Measurements from ENCODE around the gene GLRB.
A peak's percentile ranks its signal among the peaks of the same experiment; 100 is the strongest.
"Not testable (repeated sequence)": the region's sequence is repeated elsewhere in the genome, so short reads cannot be mapped to it uniquely, and the experiment has no call there.

GLRB gene

GRCh38 chr4:157048248-157048647 lies 27.7 kb upstream of the GLRB start:
- DNase-seq, result peak; percentile 18
- no peak overlapping the region for H3K27ac ChIP-seq
- in situ Hi-C loops (cut with HindIII; ENCODE audit: low pct_ligation_motif_present, low sequenced_read_pairs), result no loop called here
- no peak overlapping the region for H3K4me3 ChIP-seq (ENCODE audit: low read depth, low read length)
- no peaks in the 10 kb centered on the region for H3K27me3 ChIP-seq (replicated peaks)
- TF ChIP-seq CTCF (IDR thresholded peaks at IDR 0.05; ENCODE audit: low read depth, low read length, missing control alignments), result no peak
- no peaks in the 10 kb centered on the region for H3K36me3 ChIP-seq (replicated peaks)

GRCh38 chr4:157050561-157050960 lies 25.4 kb upstream of the GLRB start:
- no peak for TF ChIP-seq CTCF (IDR thresholded peaks at IDR 0.05; ENCODE audit: low read depth, low read length, missing control alignments)
- H3K27ac ChIP-seq, result no peak overlapping the region
- in situ Hi-C loops (cut with HindIII; ENCODE audit: low pct_ligation_motif_present, low sequenced_read_pairs), result no loop called here
- no peaks in the 10 kb centered on the region for H3K36me3 ChIP-seq (replicated peaks)
- H3K4me3 ChIP-seq (ENCODE audit: low read depth, low read length), result no peak overlapping the region
- DNase-seq, result no peak
- H3K27me3 ChIP-seq (replicated peaks), result no peaks in the 10 kb centered on the region

GRCh38 chr4:157052429-157053040 lies 23.4 kb upstream of the GLRB start:
- Histone ChIP-seq H3K27me3 (replicated peaks) (no peaks in the 10 kb centered on the region), H3K27ac (no peak overlapping the region), H3K4me3 (ENCODE audit: low read depth, low read length) (no peak overlapping the region), H3K36me3 (replicated peaks) (no peaks in the 10 kb centered on the region)
- TF ChIP-seq CTCF (IDR thresholded peaks at IDR 0.05; ENCODE audit: low read depth, low read length, missing control alignments), result no peak
- no peak for DNase-seq
- in situ Hi-C loops (cut with HindIII; ENCODE audit: low pct_ligation_motif_present, low sequenced_read_pairs), result no loop called here

GRCh38 chr4:157057218-157057617 lies 18.7 kb upstream of the GLRB start:
- in situ Hi-C loops (cut with HindIII; ENCODE audit: low pct_ligation_motif_present, low sequenced_read_pairs), result no loop called here
- TF ChIP-seq CTCF (IDR thresholded peaks at IDR 0.05; ENCODE audit: low read depth, low read length, missing control alignments), result no peak
- Histone ChIP-seq H3K27me3 (replicated peaks) (no peaks in the 10 kb centered on the region), H3K36me3 (replicated peaks) (no peaks in the 10 kb centered on the region), H3K4me3 (ENCODE audit: low read depth, low read length) (no peak overlapping the region), H3K27ac (no peak overlapping the region)
- no peak for DNase-seq

GRCh38 chr4:157058899-157059298 lies 17.1 kb upstream of the GLRB start:
- H3K36me3 ChIP-seq (replicated peaks); H3K4me3 ChIP-seq (ENCODE audit: low read depth, low read length); H3K27ac ChIP-seq; in situ Hi-C loops (cut with HindIII; ENCODE audit: low pct_ligation_motif_present, low sequenced_read_pairs); H3K27me3 ChIP-seq (replicated peaks): not testable (repeated sequence)
- DNase-seq, result peak; percentile 53

GRCh38 chr4:157072002-157072401 lies 3.9 kb upstream of the GLRB start:
- DNase-seq, result no peak
- in situ Hi-C loops (cut with HindIII; ENCODE audit: low pct_ligation_motif_present, low sequenced_read_pairs), result no loop called here
- no peak overlapping the region for H3K4me3 ChIP-seq (ENCODE audit: low read depth, low read length)
- no peaks in the 10 kb centered on the region for H3K27me3 ChIP-seq (replicated peaks)
- no peak overlapping the region for H3K27ac ChIP-seq
- TF ChIP-seq CTCF (IDR thresholded peaks at IDR 0.05; ENCODE audit: low read depth, low read length, missing control alignments), result no peak
- H3K36me3 ChIP-seq (replicated peaks), result no peaks in the 10 kb centered on the region

All from brain microvascular endothelial cell (primary cell).